NCI-H526 treated with DMSO at 0.1 percent for 48 hours (cell line): ENCODE measurements around the gene POLA1.

Experiments
- DNase-seq: peaks from one replicate; lab custom pipeline; 2025; lab: John Stamatoyannopoulos, UW

The POLA1 gene

GRCh38 chrX:24982306-24982965 is 288.7 kb downstream of the POLA1 start:
- DNase-seq, result no peak

- no peak for DNase-seq
These were observed 290.2 kb downstream of the POLA1 start for GRCh38 chrX:24983931-24984330.

GRCh38 chrX:24985120-24985519 is 291.4 kb downstream of the POLA1 start:
- DNase-seq, result no peak

- DNase-seq, result no peak
These were observed 294.0 kb downstream of the POLA1 start for GRCh38 chrX:24987731-24988130.

GRCh38 chrX:24988314-24988713 is 294.6 kb downstream of the POLA1 start:
- peak; percentile 27 for DNase-seq

- no peak for DNase-seq
These were observed 296.8 kb downstream of the POLA1 start for GRCh38 chrX:24990535-24990934.

- DNase-seq, result no peak
These were observed 300.2 kb downstream of the POLA1 start for GRCh38 chrX:24993879-24994278.

- no peak for DNase-seq
These were observed 302.5 kb downstream of the POLA1 start for GRCh38 chrX:24996096-24996709.

GRCh38 chrX:24999511-24999910 is 305.8 kb downstream of the POLA1 start:
- no peak for DNase-seq

- DNase-seq, result no peak
These were observed 308.3 kb downstream of the POLA1 start for GRCh38 chrX:25001808-25002660.

- no peak for DNase-seq
These were observed 308.9 kb downstream of the POLA1 start for GRCh38 chrX:25002661-25003020.

GRCh38 chrX:25003066-25003849 is 309.5 kb downstream of the POLA1 start:
- no peak for DNase-seq

GRCh38 chrX:25004040-25004439 is 310.3 kb downstream of the POLA1 start:
- DNase-seq, result no peak

GRCh38 chrX:25004485-25005032 is 310.8 kb downstream of the POLA1 start:
- no peak for DNase-seq

GRCh38 chrX:25005034-25005381 is 311.3 kb downstream of the POLA1 start:
- DNase-seq, result no peak

GRCh38 chrX:25005382-25006185 is 311.9 kb downstream of the POLA1 start:
- no peak for DNase-seq

GRCh38 chrX:25006586-25007058 is 312.9 kb downstream of the POLA1 start:
- no peak for DNase-seq

- no peak for DNase-seq
These were observed 313.6 kb downstream of the POLA1 start for GRCh38 chrX:25007059-25008053.

GRCh38 chrX:25009407-25009806 is 315.7 kb downstream of the POLA1 start:
- no peak for DNase-seq
